H1 (cell line): ENCODE measurements around the gene STAG2. TPM values are rescaled to one million over a fixed set of nuclear protein-coding genes. Genes with fewer than 3 reads are reported as not detected.

Experiments
- BACH1 ChIP-seq: IDR thresholded peaks from 2 replicates; pipeline ENCODE4 v1.6.1; 2012; ENCODE audit warnings: low read length, improper control_type of control experiment
- KDM1A ChIP-seq: fragments of 200-600, 300-600 bp; sonication (generic); IDR thresholded peaks from 2 replicates; pipeline ENCODE4 v1.7.1; 2016; ENCODE audit warnings: mild to moderate bottlenecking, low read length, borderline replicate concordance
- PHF8 ChIP-seq: fragments of 200-600 bp; sonication (generic); conservative IDR thresholded peaks from 2 replicates; pipeline ENCODE4 v1.7.1; 2012; ENCODE audit warnings: low read depth, mild to moderate bottlenecking, inconsistent platforms, low read length, moderate library complexity
- POU5F1 ChIP-seq: IDR thresholded peaks from 2 replicates; pipeline ENCODE4 v1.6.1; 2011; ENCODE audit warnings: low read depth, mild to moderate bottlenecking, low read length, moderate library complexity
- SP2 ChIP-seq: IDR thresholded peaks from 2 replicates; pipeline ENCODE4 v1.6.1; 2012; ENCODE audit warnings: mild to moderate bottlenecking, low read length, inconsistent platforms
- SUZ12 ChIP-seq: fragments of 200-600 bp; sonication (generic); IDR thresholded peaks from 2 replicates; pipeline ENCODE4 v1.6.1; 2012; ENCODE audit warnings: mild to moderate bottlenecking, inconsistent platforms, low read length, moderate library complexity, mixed read lengths
- YY1 ChIP-seq: IDR thresholded peaks from 2 replicates; pipeline ENCODE4 v1.6.1; 2011; ENCODE audit warnings: low read depth, mild to moderate bottlenecking, low read length
- polyA plus RNA-seq, 7 experiments: library from polyadenylated mRNA; depleted of rRNA in 3 of 7; stranded (reverse) in 5 of 7; unstranded in 2 of 7; fragments of >200 nt in 5 of 7; fragments of 200-250 nt in 2 of 7; gene quantifications; 1 replicate in 5 of 7; 2 replicates in 1 of 7; 4 replicates in 1 of 7; pipeline versions ENCODE4 v1.2.1 to v1.2.3, GENCODE V29; 2011 to 2013; ENCODE audit warnings: missing spikeins in 2 of 7, mixed read lengths in 2 of 7
- total RNA-seq: library from RNA; stranded (reverse); fragmentation: NEBNext Ultra II Directional; extraction: Animal tissue kit (Norgen Biotek cat#: 25700); gene quantifications from 2 replicates; pipeline ENCODE4 v1.2.1, GENCODE V29; 2021
- TF ChIP-seq, protein P1 (sequence below): fragments of 300-600 bp; sonication (generic); IDR thresholded peaks from 2 replicates; pipeline ENCODE4 v1.7.1; 2012; ENCODE audit warnings: low read length, moderate library complexity, mild to moderate bottlenecking, inconsistent platforms; ENCODE audit not compliant: insufficient replicate concordance
- TF ChIP-seq, protein P2 (sequence below), 3 experiments: IDR thresholded peaks; 1 replicate in 2 of 3; 2 replicates in 1 of 3; pipeline versions ENCODE4 v1.5.1 to v1.6.1; 2011; ENCODE audit warnings: low read length in 3 of 3, mild to moderate bottlenecking in 3 of 3, inconsistent platforms in 2 of 3, low read depth in 1 of 3, moderate library complexity in 1 of 3; ENCODE audit not compliant: insufficient read depth in 1 of 3; ENCODE audit errors: control extremely low read depth in 1 of 3

The STAG2 gene
- total and polyA plus RNA-seq, 2 of the 8 experiments (the other 6 are each of a cell fraction or from before 2014, with no cell fraction given): 20.3 to 94.9 TPM

DNA sequence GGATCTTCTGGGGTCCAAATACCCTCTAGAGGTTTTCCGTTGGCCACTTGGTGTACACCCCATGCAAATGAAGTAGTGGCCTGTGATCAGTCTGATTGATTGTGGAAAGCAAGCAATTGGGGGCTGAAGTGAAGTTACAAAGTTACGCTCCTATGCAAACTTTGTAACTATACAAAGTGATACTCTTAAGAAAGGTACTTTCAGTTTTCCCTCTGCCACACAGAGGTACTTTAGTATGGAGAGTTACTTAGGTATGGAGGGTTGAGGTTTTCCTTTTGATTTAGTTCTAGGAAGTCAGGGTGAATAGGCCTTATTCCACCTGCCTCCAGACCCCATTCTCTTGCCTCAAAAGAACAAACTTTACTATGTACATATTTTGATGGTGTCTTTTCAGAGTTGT lies 28.7 kb downstream of the STAG2 start (continued):
- TF ChIP-seq, protein P1, sequence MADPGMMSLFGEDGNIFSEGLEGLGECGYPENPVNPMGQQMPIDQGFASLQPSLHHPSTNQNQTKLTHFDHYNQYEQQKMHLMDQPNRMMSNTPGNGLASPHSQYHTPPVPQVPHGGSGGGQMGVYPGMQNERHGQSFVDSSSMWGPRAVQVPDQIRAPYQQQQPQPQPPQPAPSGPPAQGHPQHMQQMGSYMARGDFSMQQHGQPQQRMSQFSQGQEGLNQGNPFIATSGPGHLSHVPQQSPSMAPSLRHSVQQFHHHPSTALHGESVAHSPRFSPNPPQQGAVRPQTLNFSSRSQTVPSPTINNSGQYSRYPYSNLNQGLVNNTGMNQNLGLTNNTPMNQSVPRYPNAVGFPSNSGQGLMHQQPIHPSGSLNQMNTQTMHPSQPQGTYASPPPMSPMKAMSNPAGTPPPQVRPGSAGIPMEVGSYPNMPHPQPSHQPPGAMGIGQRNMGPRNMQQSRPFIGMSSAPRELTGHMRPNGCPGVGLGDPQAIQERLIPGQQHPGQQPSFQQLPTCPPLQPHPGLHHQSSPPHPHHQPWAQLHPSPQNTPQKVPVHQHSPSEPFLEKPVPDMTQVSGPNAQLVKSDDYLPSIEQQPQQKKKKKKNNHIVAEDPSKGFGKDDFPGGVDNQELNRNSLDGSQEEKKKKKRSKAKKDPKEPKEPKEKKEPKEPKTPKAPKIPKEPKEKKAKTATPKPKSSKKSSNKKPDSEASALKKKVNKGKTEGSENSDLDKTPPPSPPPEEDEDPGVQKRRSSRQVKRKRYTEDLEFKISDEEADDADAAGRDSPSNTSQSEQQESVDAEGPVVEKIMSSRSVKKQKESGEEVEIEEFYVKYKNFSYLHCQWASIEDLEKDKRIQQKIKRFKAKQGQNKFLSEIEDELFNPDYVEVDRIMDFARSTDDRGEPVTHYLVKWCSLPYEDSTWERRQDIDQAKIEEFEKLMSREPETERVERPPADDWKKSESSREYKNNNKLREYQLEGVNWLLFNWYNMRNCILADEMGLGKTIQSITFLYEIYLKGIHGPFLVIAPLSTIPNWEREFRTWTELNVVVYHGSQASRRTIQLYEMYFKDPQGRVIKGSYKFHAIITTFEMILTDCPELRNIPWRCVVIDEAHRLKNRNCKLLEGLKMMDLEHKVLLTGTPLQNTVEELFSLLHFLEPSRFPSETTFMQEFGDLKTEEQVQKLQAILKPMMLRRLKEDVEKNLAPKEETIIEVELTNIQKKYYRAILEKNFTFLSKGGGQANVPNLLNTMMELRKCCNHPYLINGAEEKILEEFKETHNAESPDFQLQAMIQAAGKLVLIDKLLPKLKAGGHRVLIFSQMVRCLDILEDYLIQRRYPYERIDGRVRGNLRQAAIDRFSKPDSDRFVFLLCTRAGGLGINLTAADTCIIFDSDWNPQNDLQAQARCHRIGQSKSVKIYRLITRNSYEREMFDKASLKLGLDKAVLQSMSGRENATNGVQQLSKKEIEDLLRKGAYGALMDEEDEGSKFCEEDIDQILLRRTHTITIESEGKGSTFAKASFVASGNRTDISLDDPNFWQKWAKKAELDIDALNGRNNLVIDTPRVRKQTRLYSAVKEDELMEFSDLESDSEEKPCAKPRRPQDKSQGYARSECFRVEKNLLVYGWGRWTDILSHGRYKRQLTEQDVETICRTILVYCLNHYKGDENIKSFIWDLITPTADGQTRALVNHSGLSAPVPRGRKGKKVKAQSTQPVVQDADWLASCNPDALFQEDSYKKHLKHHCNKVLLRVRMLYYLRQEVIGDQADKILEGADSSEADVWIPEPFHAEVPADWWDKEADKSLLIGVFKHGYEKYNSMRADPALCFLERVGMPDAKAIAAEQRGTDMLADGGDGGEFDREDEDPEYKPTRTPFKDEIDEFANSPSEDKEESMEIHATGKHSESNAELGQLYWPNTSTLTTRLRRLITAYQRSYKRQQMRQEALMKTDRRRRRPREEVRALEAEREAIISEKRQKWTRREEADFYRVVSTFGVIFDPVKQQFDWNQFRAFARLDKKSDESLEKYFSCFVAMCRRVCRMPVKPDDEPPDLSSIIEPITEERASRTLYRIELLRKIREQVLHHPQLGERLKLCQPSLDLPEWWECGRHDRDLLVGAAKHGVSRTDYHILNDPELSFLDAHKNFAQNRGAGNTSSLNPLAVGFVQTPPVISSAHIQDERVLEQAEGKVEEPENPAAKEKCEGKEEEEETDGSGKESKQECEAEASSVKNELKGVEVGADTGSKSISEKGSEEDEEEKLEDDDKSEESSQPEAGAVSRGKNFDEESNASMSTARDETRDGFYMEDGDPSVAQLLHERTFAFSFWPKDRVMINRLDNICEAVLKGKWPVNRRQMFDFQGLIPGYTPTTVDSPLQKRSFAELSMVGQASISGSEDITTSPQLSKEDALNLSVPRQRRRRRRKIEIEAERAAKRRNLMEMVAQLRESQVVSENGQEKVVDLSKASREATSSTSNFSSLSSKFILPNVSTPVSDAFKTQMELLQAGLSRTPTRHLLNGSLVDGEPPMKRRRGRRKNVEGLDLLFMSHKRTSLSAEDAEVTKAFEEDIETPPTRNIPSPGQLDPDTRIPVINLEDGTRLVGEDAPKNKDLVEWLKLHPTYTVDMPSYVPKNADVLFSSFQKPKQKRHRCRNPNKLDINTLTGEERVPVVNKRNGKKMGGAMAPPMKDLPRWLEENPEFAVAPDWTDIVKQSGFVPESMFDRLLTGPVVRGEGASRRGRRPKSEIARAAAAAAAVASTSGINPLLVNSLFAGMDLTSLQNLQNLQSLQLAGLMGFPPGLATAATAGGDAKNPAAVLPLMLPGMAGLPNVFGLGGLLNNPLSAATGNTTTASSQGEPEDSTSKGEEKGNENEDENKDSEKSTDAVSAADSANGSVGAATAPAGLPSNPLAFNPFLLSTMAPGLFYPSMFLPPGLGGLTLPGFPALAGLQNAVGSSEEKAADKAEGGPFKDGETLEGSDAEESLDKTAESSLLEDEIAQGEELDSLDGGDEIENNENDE: no peak
- no peak for TF ChIP-seq BACH1
- TF ChIP-seq SP2: no peak
- no peak for TF ChIP-seq YY1
- no peak for TF ChIP-seq KDM1A
- TF ChIP-seq SUZ12: no peak
- no peak for TF ChIP-seq POU5F1
- TF ChIP-seq, protein P2, sequence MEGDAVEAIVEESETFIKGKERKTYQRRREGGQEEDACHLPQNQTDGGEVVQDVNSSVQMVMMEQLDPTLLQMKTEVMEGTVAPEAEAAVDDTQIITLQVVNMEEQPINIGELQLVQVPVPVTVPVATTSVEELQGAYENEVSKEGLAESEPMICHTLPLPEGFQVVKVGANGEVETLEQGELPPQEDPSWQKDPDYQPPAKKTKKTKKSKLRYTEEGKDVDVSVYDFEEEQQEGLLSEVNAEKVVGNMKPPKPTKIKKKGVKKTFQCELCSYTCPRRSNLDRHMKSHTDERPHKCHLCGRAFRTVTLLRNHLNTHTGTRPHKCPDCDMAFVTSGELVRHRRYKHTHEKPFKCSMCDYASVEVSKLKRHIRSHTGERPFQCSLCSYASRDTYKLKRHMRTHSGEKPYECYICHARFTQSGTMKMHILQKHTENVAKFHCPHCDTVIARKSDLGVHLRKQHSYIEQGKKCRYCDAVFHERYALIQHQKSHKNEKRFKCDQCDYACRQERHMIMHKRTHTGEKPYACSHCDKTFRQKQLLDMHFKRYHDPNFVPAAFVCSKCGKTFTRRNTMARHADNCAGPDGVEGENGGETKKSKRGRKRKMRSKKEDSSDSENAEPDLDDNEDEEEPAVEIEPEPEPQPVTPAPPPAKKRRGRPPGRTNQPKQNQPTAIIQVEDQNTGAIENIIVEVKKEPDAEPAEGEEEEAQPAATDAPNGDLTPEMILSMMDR (IDR thresholded peaks at IDR 0.05; ENCODE audit: control extremely low read depth in 1 of 3, insufficient read depth in 1 of 3, low read depth in 1 of 3, low read length in 3 of 3): no peak
- TF ChIP-seq PHF8: no peak
- TF ChIP-seq, all 59 proteins: peak for 0
